ENCODE results near the gene FYTTD1.

Gene FYTTD1

GRCh38 chr3:197784019-197784585 lies 34.4 kb downstream of the FYTTD1 start:
- no peak overlapping the region for H3K27ac ChIP-seq
- TF ChIP-seq ZFX (IDR thresholded peaks at IDR 0.05; ENCODE audit: borderline replicate concordance): no peak
- TF ChIP-seq CTCF (IDR thresholded peaks at IDR 0.05): no peak

GRCh38 chr3:197787412-197787811 lies 37.7 kb downstream of the FYTTD1 start:
- peak overlapping the region; percentile 19; the same call in 1 of the 2 replicates for H3K27ac ChIP-seq

GRCh38 chr3:197789309-197789708 lies 39.6 kb downstream of the FYTTD1 start:
- no peak overlapping the region for H3K27ac ChIP-seq
- TF ChIP-seq CTCF (IDR thresholded peaks at IDR 0.05): no peak
- TF ChIP-seq ZFX (IDR thresholded peaks at IDR 0.05; ENCODE audit: borderline replicate concordance): no peak

More at GRCh38 chr3:197787412-197787811, 37.7 kb downstream of the FYTTD1 start:
- TF ChIP-seq ZFX (IDR thresholded peaks at IDR 0.05; ENCODE audit: borderline replicate concordance) (no peak), CTCF (IDR thresholded peaks at IDR 0.05) (no peak)

DNA sequence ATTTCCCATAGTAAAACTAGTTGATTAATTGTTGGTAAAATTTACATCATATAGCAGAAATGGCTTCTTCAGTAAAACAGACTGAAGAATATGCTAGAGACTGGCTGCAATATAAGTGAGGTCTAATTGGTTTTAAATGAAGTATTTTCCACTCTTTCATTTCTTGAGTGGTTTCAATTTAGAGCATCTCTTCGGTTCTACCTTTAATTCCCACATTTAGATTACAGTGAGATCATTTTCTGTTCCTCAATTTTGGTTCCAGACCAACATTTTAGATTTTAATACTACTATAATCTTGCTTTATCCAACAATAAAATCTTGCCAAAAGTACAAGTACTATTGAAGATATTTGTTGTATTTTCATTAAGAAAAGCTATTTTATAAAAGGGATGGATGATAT lies 40.4 kb downstream of the FYTTD1 start:
- no peak for TF ChIP-seq CTCF (IDR thresholded peaks at IDR 0.05)
- no peak for TF ChIP-seq ZFX (IDR thresholded peaks at IDR 0.05; ENCODE audit: borderline replicate concordance)
- H3K27ac ChIP-seq: no peak overlapping the region

DNA sequence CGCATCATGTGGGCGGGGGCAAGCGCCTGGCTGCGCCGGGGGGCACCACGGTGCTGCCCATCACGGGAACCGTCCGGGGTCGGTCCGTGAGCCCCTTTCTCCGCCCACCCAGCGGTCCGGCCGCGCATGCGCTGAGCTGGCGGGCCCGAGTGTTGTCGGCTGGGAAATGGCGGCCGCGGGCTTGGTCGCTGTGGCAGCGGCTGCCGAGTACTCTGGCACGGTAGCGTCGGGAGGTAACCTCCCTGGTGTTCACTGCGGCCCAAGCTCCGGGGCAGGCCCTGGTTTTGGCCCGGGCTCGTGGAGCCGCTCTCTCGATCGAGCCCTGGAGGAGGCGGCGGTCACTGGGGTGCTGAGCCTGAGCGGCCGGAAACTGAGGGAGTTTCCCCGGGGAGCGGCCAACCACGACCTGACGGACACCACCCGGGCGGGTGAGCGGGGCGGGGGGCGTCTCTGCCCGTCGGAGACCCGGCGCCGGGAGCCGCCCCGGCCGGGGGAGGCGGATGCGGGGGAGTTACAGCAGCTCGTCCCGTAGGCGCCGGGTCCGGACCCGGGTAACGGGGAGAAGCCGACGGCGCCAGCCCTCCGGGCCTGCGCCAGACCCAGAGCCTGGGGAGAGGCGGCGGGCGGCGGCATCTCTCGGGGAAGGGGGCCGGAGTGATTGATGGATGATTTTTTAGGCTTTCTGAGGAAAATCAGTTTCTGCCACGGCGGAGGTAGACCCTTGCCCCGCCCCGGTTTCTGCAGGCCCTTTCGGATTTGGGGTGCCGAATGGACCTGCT lies 41.6 kb downstream of the FYTTD1 start, which contains the start of gene LRCH3:
TSS of gene LRCH3 (plus strand) at position 142 of the 779 bp plus-strand sequence. CDS start at position 167, 25 bp downstream.
- TF ChIP-seq ZFX (IDR thresholded peaks at IDR 0.05; ENCODE audit: borderline replicate concordance): no peak
- TF ChIP-seq CTCF (IDR thresholded peaks at IDR 0.05): no peak
- H3K27ac ChIP-seq: peak within 1 kb of the TSS; percentile 72

- peak overlapping the region; percentile 72 for H3K27ac ChIP-seq
- TF ChIP-seq CTCF (IDR thresholded peaks at IDR 0.05) (no peak), ZFX (IDR thresholded peaks at IDR 0.05; ENCODE audit: borderline replicate concordance) (no peak)
These were observed 42.4 kb downstream of the FYTTD1 start for GRCh38 chr3:197791892-197792647.
